ENCODE results near the gene RP9. TPM values are rescaled to one million over a fixed set of nuclear protein-coding genes. Genes with fewer than 3 reads are reported as not detected.

RP9 gene
- polyA plus RNA-seq, 2 of the 4 experiments (the other 2 are of a cell fraction): 25.7 to 51.5 TPM

DNA sequence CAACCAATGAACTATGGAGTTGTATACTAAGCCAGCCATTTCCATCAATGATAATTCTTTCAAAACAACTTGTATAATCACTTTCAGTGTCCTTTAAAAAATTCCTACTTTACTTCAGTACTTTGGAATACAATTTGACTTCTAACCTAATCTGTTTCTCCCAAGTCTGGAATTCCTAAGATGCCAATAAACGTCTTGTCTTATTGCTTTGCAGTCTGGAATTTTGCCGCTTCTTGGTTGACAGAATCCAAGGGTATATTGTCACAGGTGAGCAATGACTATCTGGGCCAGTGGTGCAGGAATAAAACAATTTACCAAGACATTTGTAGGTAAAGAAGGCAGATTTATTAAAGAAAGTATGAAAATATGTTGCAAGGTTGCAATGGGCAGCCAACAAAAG, 21.8 kb downstream of the RP9 start:
- Histone ChIP-seq H3K9me3 (no peaks in the 10 kb centered on the region), H3K4me2 (no peak overlapping the region), H3K4me3 (no peak overlapping the region), H3K4me1 (no peaks in the 10 kb centered on the region), H3K27ac (no peak overlapping the region)
- TF ChIP-seq EP300 (IDR thresholded peaks at IDR 0.05) (no peak), CEBPB (IDR thresholded peaks at IDR 0.05) (no peak), TFCP2L1 (CRISPR knock-in tag; IDR thresholded peaks at IDR 0.05) (no peak), BHLHE40 (IDR thresholded peaks at IDR 0.05; ENCODE audit: low read depth, low read length) (no peak), EHMT2 (IDR thresholded peaks at IDR 0.05; ENCODE audit: low read depth) (no peak), SMC3 (IDR thresholded peaks at IDR 0.05) (no peak), HOXA7 (CRISPR knock-in tag; IDR thresholded peaks at IDR 0.05) (no peak), ZFP36 (IDR thresholded peaks at IDR 0.05; ENCODE audit: borderline replicate concordance, partially characterized antibody) (no peak), KDM1A (IDR thresholded peaks at IDR 0.05; ENCODE audit: low read depth) (no peak), SREBF2 (IDR thresholded peaks at IDR 0.05) (no peak), RFX5 (IDR thresholded peaks at IDR 0.05) (no peak), NPAS2 (CRISPR knock-in tag; IDR thresholded peaks at IDR 0.05; ENCODE audit: borderline replicate concordance) (no peak)
- TF ChIP-seq, protein P1, sequence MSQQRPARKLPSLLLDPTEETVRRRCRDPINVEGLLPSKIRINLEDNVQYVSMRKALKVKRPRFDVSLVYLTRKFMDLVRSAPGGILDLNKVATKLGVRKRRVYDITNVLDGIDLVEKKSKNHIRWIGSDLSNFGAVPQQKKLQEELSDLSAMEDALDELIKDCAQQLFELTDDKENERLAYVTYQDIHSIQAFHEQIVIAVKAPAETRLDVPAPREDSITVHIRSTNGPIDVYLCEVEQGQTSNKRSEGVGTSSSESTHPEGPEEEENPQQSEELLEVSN (IDR thresholded peaks at IDR 0.05; ENCODE audit: borderline replicate concordance, low read depth): no peak
- TF ChIP-seq, protein P2, sequence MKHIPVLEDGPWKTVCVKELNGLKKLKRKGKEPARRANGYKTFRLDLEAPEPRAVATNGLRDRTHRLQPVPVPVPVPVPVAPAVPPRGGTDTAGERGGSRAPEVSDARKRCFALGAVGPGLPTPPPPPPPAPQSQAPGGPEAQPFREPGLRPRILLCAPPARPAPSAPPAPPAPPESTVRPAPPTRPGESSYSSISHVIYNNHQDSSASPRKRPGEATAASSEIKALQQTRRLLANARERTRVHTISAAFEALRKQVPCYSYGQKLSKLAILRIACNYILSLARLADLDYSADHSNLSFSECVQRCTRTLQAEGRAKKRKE (CRISPR knock-in tag; IDR thresholded peaks at IDR 0.05; ENCODE audit: low read depth): no peak
- FAIRE-seq (no peak), ATAC-seq (no peak), DNase-seq (ENCODE audit: low read depth in 1 of 2, low spot score in 1 of 2) (no peak)
- POLR2A ChIA-PET: no interaction called here
- WGBS (ENCODE audit: missing lambda C conversion rate): 4% methylated on average over 2 of the region's 2 CpGs
- CTCF ChIA-PET: no interaction called here

DNA sequence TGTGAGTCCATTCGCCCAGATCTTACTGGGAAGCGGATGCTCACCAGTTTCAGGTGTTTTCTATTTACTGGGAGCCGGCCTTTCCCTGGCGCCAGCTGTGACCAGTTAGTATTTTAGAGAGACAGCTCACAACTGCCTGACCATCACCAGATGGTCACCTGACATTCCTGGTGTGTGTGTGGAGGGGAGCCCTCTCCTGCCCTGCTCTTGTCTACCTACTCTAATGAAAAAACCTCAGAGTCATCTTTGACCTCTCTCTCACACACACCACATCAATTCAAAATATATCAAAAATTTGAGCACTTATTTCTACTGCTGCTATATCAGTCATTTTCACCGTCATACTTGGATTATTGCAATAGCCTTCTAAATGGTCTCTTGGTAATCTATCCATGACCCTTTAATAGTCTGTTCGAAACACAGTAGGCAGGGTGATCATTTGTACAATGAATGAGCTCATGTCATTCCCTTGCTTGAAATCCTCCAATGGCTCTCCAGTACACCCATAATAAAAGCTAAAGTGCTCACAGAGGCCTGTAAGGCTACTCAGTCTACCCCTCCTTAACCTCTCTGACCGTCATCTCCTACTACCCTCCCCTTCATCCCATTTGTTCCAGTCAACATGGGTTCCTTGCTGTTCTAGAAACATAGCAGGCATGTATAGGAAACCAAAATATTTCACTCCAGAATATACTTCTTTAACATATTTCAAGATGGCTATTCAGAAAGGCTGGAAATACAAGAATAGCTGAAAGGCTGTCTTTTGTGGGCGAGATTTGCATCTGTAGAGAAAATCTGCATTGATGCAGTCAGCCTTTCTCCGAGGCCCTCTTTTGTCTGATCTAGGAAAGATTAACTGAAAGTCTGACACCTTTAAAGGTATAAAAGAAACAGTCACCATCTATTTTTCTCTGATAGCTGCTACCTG, 29.2 kb downstream of the RP9 start:
- TF ChIP-seq, protein P3, sequence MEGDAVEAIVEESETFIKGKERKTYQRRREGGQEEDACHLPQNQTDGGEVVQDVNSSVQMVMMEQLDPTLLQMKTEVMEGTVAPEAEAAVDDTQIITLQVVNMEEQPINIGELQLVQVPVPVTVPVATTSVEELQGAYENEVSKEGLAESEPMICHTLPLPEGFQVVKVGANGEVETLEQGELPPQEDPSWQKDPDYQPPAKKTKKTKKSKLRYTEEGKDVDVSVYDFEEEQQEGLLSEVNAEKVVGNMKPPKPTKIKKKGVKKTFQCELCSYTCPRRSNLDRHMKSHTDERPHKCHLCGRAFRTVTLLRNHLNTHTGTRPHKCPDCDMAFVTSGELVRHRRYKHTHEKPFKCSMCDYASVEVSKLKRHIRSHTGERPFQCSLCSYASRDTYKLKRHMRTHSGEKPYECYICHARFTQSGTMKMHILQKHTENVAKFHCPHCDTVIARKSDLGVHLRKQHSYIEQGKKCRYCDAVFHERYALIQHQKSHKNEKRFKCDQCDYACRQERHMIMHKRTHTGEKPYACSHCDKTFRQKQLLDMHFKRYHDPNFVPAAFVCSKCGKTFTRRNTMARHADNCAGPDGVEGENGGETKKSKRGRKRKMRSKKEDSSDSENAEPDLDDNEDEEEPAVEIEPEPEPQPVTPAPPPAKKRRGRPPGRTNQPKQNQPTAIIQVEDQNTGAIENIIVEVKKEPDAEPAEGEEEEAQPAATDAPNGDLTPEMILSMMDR (IDR thresholded peaks at IDR 0.05): no peak
- TF ChIP-seq, protein P4, sequence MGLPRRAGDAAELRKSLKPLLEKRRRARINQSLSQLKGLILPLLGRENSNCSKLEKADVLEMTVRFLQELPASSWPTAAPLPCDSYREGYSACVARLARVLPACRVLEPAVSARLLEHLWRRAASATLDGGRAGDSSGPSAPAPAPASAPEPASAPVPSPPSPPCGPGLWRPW (IDR thresholded peaks at IDR 0.05): no peak
- no peaks in the 10 kb centered on the region for H3K4me1 ChIP-seq
- ATAC-seq (no peak; a peak in 1 of 6 replicates), FAIRE-seq (no peak), DNase-seq (ENCODE audit: low read depth in 1 of 2, low spot score in 1 of 2) (no peak)
- WGBS (ENCODE audit: missing lambda C conversion rate): 56% methylated on average over 9 of the region's 9 CpGs
- H3K9me3 ChIP-seq: no peaks in the 10 kb centered on the region; the same call in 2 of the 3 replicates
- H3K4me3 ChIP-seq: no peak overlapping the region
- H3K4me2 ChIP-seq: no peak overlapping the region
- H3K27ac ChIP-seq: no peak overlapping the region
- ChIA-PET CTCF (no interaction called here), POLR2A (no interaction called here)

DNA sequence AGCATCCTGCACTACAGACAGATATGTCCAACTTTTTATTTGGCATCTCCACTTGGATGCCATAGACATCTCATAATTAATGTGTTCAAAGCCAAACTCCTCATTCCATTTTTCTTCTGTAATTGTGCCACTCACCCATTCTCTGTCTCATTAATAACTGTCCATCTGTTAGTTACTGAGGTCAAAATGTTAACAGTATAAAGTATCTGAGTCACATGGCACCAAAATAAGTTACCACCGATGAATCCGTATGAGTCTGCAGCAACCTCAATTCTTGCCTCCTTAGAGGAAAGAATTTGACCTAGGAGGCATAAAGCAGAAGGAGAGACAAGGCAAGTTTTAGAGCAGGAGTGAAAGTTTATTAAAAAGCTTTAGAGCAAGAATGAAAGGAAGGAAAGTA, 30.1 kb downstream of the RP9 start:
- Histone ChIP-seq H3K4me1 (no peaks in the 10 kb centered on the region), H3K4me2 (no peak overlapping the region), H3K4me3 (no peak overlapping the region), H3K27ac (no peak overlapping the region), H3K9me3 (no peaks in the 10 kb centered on the region; the same call in 2 of the 3 replicates)
- ATAC-seq (no peak; a peak in 1 of 6 replicates), FAIRE-seq (no peak), DNase-seq (ENCODE audit: low read depth in 1 of 2, low spot score in 1 of 2) (no peak)
- ChIA-PET CTCF (no interaction called here), POLR2A (no interaction called here)
- WGBS (ENCODE audit: missing lambda C conversion rate): 33% methylated on average over 2 of the region's 2 CpGs
- TF ChIP-seq JUN (IDR thresholded peaks at IDR 0.05) (no peak), FOSB (CRISPR knock-in tag; IDR thresholded peaks at IDR 0.05) (no peak)
- TF ChIP-seq, protein P2 (CRISPR knock-in tag; IDR thresholded peaks at IDR 0.05; ENCODE audit: low read depth): no peak

Measured in A549 (cell line).